T-helper 17 cell (primary cell): ENCODE results near the gene GPHN. TPM values are rescaled to one million over a fixed set of nuclear protein-coding genes. Genes with fewer than 3 reads are reported as not detected.

Source experiments
- ATAC-seq: fragments of 150-1000 bp; cut with Tn5 transposase; 2 replicates; pipeline ENCODE4 v1.10.0; 2021; ENCODE audit warnings: mild to moderate bottlenecking, moderate library complexity
- DNase-seq, 3 donors: peaks; one replicate each; pipeline versions ENCODE4 v3.0.0 to v3.0.0-alpha.2; 2020 to 2021
- H3K9me3 ChIP-seq: one replicate; pipeline ENCODE4 v1.7.0; 2013; ENCODE audit warnings: low read length, mild to moderate bottlenecking; ENCODE audit not compliant: control insufficient read depth, poor library complexity, severe bottlenecking
- H3K27ac Mint-ChIP-seq: one replicate; pipeline ENCODE4 v1.8.0; 2022; ENCODE audit warnings: mild to moderate bottlenecking, moderate library complexity, mixed read lengths
- H3K27me3 Mint-ChIP-seq: one replicate; pipeline ENCODE4 v1.8.0; 2022; ENCODE audit warnings: mixed read lengths
- H3K36me3 Mint-ChIP-seq: one replicate; pipeline ENCODE4 v1.8.0; 2022; ENCODE audit warnings: low read depth, mixed read lengths
- H3K4me1 Mint-ChIP-seq: one replicate; pipeline ENCODE4 v1.8.0; 2022; ENCODE audit warnings: mild to moderate bottlenecking, mixed read lengths
- H3K4me3 Mint-ChIP-seq: one replicate; pipeline ENCODE4 v1.8.0; 2022; ENCODE audit warnings: mild to moderate bottlenecking, moderate library complexity, mixed read lengths
- total RNA-seq, 4 donors: library from RNA in 2 of 4; stranded (reverse) in 2 of 4; gene quantifications; one replicate each; pipeline ENCODE4 v1.2.3 and lab custom pipeline; 2022 to 2026

GPHN gene
- total RNA-seq, 2 donors from 2014 or later, result 23.1 to 24.4 TPM

- Mint-ChIP-seq H3K4me1 (no peaks in the 10 kb centered on the region), H3K36me3 (no peaks in the 10 kb centered on the region), H3K27me3 (no peaks in the 10 kb centered on the region), H3K27ac (no peak overlapping the region), H3K4me3 (no peak overlapping the region)
- ATAC-seq, result no peak
- DNase-seq, result no peak
- H3K9me3 ChIP-seq, result no peaks in the 10 kb centered on the region
Measured at GRCh38 chr14:66910311-66910840, 402.4 kb downstream of the GPHN start.

- Mint-ChIP-seq H3K27ac (no peak overlapping the region), H3K36me3 (peaks cover 5% of the 10 kb centered on the region), H3K27me3 (no peaks in the 10 kb centered on the region), H3K4me3 (no peak overlapping the region), H3K4me1 (no peaks in the 10 kb centered on the region)
- no peaks in the 10 kb centered on the region for H3K9me3 ChIP-seq
- DNase-seq, result no peak
- no peak for ATAC-seq
Measured at GRCh38 chr14:66916421-66916820, 408.5 kb downstream of the GPHN start.

- Mint-ChIP-seq H3K27ac (no peak overlapping the region), H3K36me3 (peaks cover 8% of the 10 kb centered on the region), H3K4me1 (no peaks in the 10 kb centered on the region), H3K27me3 (no peaks in the 10 kb centered on the region), H3K4me3 (no peak overlapping the region)
- no peaks in the 10 kb centered on the region for H3K9me3 ChIP-seq
- no peak for ATAC-seq
- no peak for DNase-seq
Measured at GRCh38 chr14:66918527-66918926, 410.6 kb downstream of the GPHN start.

GRCh38 chr14:66920196-66920595, 412.2 kb downstream of the GPHN start:
- Mint-ChIP-seq H3K27ac (no peak overlapping the region), H3K4me1 (no peaks in the 10 kb centered on the region), H3K36me3 (peaks cover 8% of the 10 kb centered on the region), H3K4me3 (no peak overlapping the region), H3K27me3 (no peaks in the 10 kb centered on the region)
- H3K9me3 ChIP-seq, result no peaks in the 10 kb centered on the region
- DNase-seq, result no peak
- ATAC-seq, result no peak

- peaks cover 7% of the 10 kb centered on the region for H3K36me3 Mint-ChIP-seq
- no peak overlapping the region for H3K4me3 Mint-ChIP-seq
- no peaks in the 10 kb centered on the region for H3K4me1 Mint-ChIP-seq
- no peaks in the 10 kb centered on the region for H3K9me3 ChIP-seq
- no peak for ATAC-seq
- H3K27me3 Mint-ChIP-seq, result no peaks in the 10 kb centered on the region
- H3K27ac Mint-ChIP-seq, result no peak overlapping the region
- DNase-seq, result no peak
Measured at GRCh38 chr14:66923251-66923650, 415.3 kb downstream of the GPHN start.

GRCh38 chr14:66939409-66939808, 431.5 kb downstream of the GPHN start:
- H3K4me3 Mint-ChIP-seq, result no peak overlapping the region
- peaks cover 5% of the 10 kb centered on the region for H3K36me3 Mint-ChIP-seq
- DNase-seq (no peak), ATAC-seq (no peak)
- H3K27me3 Mint-ChIP-seq, result no peaks in the 10 kb centered on the region
- peaks cover 9% of the 10 kb centered on the region for H3K9me3 ChIP-seq
- no peaks in the 10 kb centered on the region for H3K4me1 Mint-ChIP-seq
- no peak overlapping the region for H3K27ac Mint-ChIP-seq

- H3K4me1 Mint-ChIP-seq, result no peaks in the 10 kb centered on the region
- H3K36me3 Mint-ChIP-seq, result peaks cover 5% of the 10 kb centered on the region
- no peak overlapping the region for H3K4me3 Mint-ChIP-seq
- no peak for ATAC-seq
- no peak for DNase-seq
- no peak overlapping the region for H3K27ac Mint-ChIP-seq
- H3K27me3 Mint-ChIP-seq, result no peaks in the 10 kb centered on the region
- H3K9me3 ChIP-seq, result peaks cover 8% of the 10 kb centered on the region
Measured at GRCh38 chr14:66944872-66945271, 436.9 kb downstream of the GPHN start.

- H3K9me3 ChIP-seq, result no peaks in the 10 kb centered on the region
- no peak overlapping the region for H3K27ac Mint-ChIP-seq
- H3K27me3 Mint-ChIP-seq, result no peaks in the 10 kb centered on the region
- H3K36me3 Mint-ChIP-seq, result peaks cover 5% of the 10 kb centered on the region
- H3K4me3 Mint-ChIP-seq, result no peak overlapping the region
- ATAC-seq (no peak), DNase-seq (no peak)
- H3K4me1 Mint-ChIP-seq, result no peaks in the 10 kb centered on the region
Measured at GRCh38 chr14:66955159-66955558, 447.2 kb downstream of the GPHN start.

GRCh38 chr14:66959437-66960050, 451.6 kb downstream of the GPHN start:
- Mint-ChIP-seq H3K27me3 (no peaks in the 10 kb centered on the region), H3K4me3 (no peak overlapping the region), H3K27ac (no peak overlapping the region), H3K4me1 (no peaks in the 10 kb centered on the region), H3K36me3 (peaks cover 7% of the 10 kb centered on the region)
- ATAC-seq (no peak), DNase-seq (no peak)
- no peaks in the 10 kb centered on the region for H3K9me3 ChIP-seq

- ATAC-seq (no peak), DNase-seq (no peak)
- Mint-ChIP-seq H3K4me3 (no peak overlapping the region), H3K36me3 (peaks cover 7% of the 10 kb centered on the region), H3K4me1 (no peaks in the 10 kb centered on the region), H3K27me3 (no peaks in the 10 kb centered on the region), H3K27ac (no peak overlapping the region)
- H3K9me3 ChIP-seq, result no peaks in the 10 kb centered on the region
Measured at GRCh38 chr14:66965831-66966230, 457.9 kb downstream of the GPHN start.

- Mint-ChIP-seq H3K4me1 (no peaks in the 10 kb centered on the region), H3K27ac (no peak overlapping the region), H3K4me3 (no peak overlapping the region), H3K27me3 (no peaks in the 10 kb centered on the region), H3K36me3 (no peaks in the 10 kb centered on the region)
- ATAC-seq (no peak), DNase-seq (no peak)
- H3K9me3 ChIP-seq, result no peaks in the 10 kb centered on the region
Measured at GRCh38 chr14:66972469-66972868, 464.5 kb downstream of the GPHN start.

GRCh38 chr14:66974397-66975025, 466.6 kb downstream of the GPHN start:
- Mint-ChIP-seq H3K27me3 (no peaks in the 10 kb centered on the region), H3K36me3 (peaks cover 3% of the 10 kb centered on the region), H3K4me3 (no peak overlapping the region), H3K27ac (no peak overlapping the region), H3K4me1 (peaks cover 4% of the 10 kb centered on the region)
- no peak for DNase-seq
- ATAC-seq, result no peak
- H3K9me3 ChIP-seq, result no peaks in the 10 kb centered on the region

- Mint-ChIP-seq H3K27me3 (no peaks in the 10 kb centered on the region), H3K4me1 (peaks cover 6% of the 10 kb centered on the region), H3K27ac (no peak overlapping the region), H3K36me3 (peaks cover 4% of the 10 kb centered on the region), H3K4me3 (no peak overlapping the region)
- no peak for DNase-seq
- no peak for ATAC-seq
- no peaks in the 10 kb centered on the region for H3K9me3 ChIP-seq
Measured at GRCh38 chr14:66975251-66975650, 467.3 kb downstream of the GPHN start.
